NK-92 (cell line): ENCODE measurements around the gene NUP58.
"Not testable (repeated sequence)": the region's sequence is repeated elsewhere in the genome, so short reads cannot be mapped to it uniquely, and the experiment has no call there.

ENCODE experiments used
- DNase-seq: peaks from one replicate; lab custom pipeline; 2025; ENCODE audit not compliant: unreplicated experiment; lab: John Stamatoyannopoulos, UW

Gene NUP58

GRCh38 chr13:25300861-25301346 lies 521 bp upstream of the NUP58 start:
- DNase-seq, result no peak

DNA sequence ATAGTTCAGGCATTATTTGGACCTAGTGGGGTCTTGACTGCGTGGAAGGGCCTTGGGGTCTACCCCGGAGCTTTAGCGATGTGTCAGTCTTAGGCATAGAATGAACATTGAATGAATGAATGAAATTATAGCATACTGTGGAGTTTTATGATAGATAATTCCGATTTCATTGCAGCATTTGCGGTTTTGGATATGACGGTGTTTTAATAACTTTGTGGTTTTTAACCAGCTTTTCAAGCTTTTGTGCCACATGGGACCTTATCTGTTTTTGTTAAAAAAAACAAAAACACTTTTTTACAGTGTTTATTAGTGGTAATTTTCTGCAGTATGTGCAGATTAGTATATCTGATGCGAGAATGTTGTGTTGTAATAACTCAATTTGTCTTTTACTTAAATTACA lies 696 bp downstream of the NUP58 start:
- no peak for DNase-seq

GRCh38 chr13:25306671-25307464 lies 5.4 kb downstream of the NUP58 start:
- no peak for DNase-seq

DNA sequence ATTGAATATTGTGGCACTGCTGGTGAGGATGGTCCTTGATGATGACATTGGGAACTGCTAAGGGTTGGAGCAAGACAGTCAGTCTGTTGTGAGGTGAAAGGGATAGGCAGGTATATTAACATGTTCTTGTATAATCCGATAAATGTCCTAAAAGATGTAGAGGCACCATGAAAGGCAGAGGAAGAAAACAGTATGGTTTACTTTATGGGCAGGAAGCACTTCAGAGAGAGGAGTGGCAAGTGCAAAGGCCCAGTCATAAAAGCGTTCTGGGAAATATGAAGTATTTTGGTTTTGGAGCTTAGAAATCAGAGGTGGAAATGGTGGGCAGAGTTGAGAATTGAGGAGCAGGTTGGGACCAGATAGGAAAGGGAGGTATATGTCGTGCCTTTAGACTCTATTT lies 9.5 kb downstream of the NUP58 start:
- DNase-seq, result no peak

DNA sequence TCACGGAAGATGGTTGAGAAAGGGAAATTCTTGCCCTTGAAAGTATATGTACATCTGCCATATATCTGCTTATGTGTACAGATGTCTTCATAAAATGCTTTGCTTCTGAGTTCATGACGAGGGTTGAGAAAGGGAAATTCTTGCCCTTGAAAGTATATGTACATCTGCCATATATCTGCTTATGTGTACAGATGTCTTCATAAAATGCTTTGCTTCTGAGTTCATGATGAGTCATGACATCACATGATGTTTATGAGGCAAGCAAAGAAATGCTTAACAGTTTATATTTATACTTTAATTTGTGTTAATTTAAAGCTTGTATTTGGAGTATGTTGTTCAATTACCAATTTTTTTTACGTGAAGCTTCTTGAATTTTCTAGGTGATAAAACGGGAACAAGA lies 17.5 kb downstream of the NUP58 start:
- DNase-seq, result not testable (repeated sequence)

GRCh38 chr13:25319771-25320170 lies 18.3 kb downstream of the NUP58 start:
- DNase-seq, result no peak

GRCh38 chr13:25324100-25324499 lies 22.7 kb downstream of the NUP58 start:
- DNase-seq, result no peak

DNA sequence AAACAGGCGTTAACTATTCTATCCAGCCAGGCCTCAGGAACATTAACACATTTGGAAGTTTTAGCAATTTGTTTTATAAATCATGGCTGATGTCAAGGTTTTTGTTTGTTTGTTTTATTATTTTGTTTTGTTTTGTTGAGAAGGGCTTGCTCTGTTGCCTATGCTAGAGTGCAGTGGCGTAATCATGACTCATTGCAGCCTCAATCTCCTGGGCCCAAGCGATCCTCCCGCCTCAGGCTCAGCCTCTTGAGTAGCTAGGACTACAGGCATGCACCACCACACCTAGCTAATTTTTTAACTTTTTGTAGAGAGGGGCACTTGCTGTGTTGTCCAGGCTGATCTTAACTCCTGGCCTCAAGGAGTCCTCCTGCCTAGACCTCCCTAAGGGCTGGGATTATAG lies 28.3 kb downstream of the NUP58 start:
- no peak for DNase-seq

GRCh38 chr13:25330541-25330940 lies 29.1 kb downstream of the NUP58 start:
- no peak for DNase-seq

GRCh38 chr13:25335856-25336255 lies 34.4 kb downstream of the NUP58 start:
- DNase-seq, result no peak

GRCh38 chr13:25345576-25345975 lies 44.2 kb downstream of the NUP58 start:
- DNase-seq, result no peak

DNA sequence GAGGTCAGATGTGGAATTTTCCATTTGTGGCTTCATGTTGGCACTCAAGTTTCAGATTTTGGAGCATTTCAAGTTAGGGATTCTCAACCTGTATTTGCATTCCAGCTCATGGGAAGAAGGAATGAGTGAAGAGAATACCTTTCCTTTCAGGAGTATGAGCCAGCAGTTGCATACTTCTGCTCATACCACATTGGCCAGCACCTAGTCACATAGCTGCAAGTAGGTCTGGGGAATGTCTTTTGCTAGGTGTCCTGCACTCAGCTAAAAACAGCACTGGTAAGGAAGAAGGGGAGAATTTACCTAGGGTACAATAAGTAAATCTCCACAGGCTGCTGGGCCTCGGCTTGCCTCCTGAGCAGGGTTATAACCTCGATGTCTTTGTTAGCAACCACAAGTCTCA lies 45.7 kb downstream of the NUP58 start:
- DNase-seq, result no peak

- no peak for DNase-seq
Measured at GRCh38 chr13:25351404-25351803, 50.0 kb downstream of the NUP58 start.

DNA sequence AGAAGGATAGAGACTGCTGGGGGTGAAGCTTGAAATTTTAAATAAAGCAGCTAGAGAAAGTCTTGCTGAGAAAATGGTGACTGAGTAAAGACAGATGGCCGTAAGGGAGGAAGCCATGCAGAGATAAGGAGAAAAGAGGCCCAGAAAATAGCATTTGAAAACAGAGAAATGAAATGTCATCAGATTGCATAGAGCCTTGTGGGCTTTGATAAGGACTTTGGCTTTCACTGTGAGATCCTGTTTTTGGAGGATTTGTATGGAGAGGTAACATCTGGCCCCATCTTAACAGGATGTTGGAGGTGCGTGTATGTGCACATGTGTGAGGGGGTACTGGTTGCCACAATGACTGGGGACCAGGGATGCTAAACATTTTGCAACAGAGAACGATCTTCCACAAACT lies 50.8 kb downstream of the NUP58 start:
- DNase-seq, result no peak

DNA sequence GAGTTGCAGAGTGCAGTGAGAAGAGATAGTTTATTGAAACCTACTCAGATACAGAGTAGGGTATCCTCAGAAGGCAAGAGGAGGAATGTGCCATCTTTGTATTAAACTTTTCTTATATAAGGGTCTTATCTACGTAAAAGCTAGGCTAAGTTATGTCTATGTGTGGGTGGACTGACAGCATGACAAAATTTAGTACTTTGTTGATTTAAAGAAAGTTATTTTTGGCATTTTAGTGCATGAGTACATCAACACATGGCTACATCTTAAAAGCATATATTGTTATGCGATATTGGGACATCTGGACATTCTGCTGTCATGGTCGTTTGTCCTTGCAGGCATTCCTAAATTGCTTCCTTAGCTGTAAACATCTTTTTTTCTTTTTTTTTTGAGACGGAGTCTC lies 51.4 kb downstream of the NUP58 start:
- DNase-seq, result no peak

DNA sequence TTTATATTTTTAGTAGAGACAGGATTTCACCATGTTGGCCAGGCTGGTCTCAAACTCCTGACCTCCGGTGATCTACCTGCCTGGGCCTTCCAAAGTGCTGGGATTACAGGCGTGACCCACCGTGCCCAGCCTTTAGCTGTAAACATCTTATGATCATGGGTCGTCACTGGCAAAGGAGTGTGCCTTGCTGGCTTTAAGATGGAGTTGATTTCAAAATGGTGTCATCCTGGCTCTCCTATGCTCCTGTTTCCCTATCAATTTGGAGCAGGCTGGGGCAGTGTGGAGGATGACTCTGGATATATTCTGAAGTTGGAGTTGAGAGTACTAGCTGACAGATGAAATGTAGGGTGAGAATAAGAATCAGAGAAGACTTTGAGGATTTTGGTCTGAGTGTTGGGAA lies 51.9 kb downstream of the NUP58 start:
- DNase-seq, result no peak

GRCh38 chr13:25354377-25354776 lies 53.0 kb downstream of the NUP58 start:
- no peak for DNase-seq

DNA sequence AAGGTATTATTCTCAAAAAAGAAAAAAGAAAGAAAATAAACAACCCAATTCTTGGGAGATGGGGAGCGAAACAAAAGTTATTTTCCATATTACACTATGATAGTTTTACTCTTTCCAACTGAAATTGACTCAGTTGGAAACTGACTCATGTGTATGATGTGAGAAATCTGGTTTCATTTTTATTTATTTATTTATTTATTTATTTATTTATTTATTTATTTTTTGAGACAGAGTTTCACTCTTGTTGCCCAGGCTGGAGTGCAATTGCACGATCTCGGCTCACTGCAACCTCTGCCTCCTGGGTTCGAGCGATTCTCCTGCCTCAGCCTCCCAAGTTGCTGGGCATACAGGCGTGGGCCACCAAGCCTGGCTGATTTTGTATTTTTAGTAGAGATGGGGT lies 59.0 kb downstream of the NUP58 start:
- DNase-seq, result not testable (repeated sequence)

DNA sequence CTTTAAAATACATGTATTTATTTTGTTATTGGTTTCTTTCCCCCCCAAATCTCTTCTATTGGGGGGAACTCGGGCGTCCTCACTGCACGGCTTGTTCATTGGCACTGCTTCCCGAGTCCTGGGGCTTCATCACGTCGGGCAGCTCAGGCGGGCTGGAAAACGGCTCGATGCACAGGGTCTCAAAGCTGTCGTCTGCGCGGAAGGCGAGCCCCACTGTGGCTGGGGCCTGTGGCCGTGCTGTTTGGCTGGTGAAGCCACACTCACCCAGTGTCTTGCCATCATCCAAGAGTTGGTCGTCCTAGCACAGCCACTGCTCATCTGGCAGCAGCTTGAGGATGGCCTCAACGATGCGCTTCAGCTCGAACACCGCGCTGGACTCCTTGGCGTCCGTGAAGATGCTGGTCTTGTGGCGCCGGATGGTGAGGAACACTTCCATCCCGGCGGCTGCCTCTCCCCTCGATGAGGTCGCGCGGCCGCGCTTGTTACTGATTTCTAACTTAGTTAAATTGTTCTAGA lies 64.4 kb downstream of the NUP58 start:
- no peak for DNase-seq

- no peak for DNase-seq
Measured at GRCh38 chr13:25371158-25371874, 69.9 kb downstream of the NUP58 start.

DNA sequence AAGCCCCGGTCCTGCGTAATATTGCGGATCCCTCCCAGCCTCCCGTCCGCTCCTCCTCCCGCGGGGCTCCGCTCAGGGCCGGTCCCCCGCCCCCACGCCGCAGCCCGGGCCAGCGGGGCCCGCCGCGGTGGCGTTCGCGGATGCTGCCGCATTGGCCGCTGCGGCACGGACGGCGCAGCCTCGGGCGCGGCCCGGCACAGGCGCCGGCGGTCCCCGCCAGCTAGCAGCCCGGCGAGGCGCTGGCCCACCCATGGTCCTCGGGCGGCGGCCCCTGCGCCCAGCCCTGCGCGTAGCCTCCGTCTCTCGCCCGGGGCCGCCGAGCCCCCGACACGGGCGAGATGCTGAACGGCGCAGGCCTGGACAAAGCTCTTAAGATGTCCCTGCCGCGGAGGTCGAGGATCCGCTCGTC lies 70.5 kb downstream of the NUP58 start, which contains the start of gene ATP8A2:
Gene ATP8A2, plus strand, starts transcription at position 100 of the 409 bp plus-strand sequence. Its CDS starts 239 bp downstream, at position 339.
- no peak for DNase-seq
